HepG2 (cell line): Measurements from ENCODE around the gene TNFRSF18. TPM values are rescaled to one million over a fixed set of nuclear protein-coding genes. Genes with fewer than 3 reads are reported as not detected.

ENCODE experiments used
- microRNA counts: library from miRNA; unstranded; fragments of <30 nt; microRNA quantifications from one replicate; lab custom pipeline; 2015
- microRNA-seq: library from miRNA; unstranded; fragments of <30 nt; microRNA quantifications from one replicate; pipeline ENCODE4, GENCODE V29; 2020
- polyA plus RNA-seq, 8 experiments: library from polyadenylated mRNA; depleted of rRNA in 3 of 8; stranded (reverse) in 7 of 8; unstranded in 1 of 8; fragments of >200 nt; fragmentation: Illumina TruSeq in 4 of 8; extraction: Trizol in 4 of 8; gene quantifications; 2 replicates each; pipeline versions ENCODE4 v1.2.1 to v1.2.3, GENCODE V29; 2011 to 2016; ENCODE audit warnings: low read depth in 4 of 8, missing spikeins in 1 of 8, mixed read lengths in 1 of 8; ENCODE audit not compliant: insufficient read depth in 1 of 8
- small RNA-seq, 3 experiments: library from RNA; depleted of rRNA; stranded (forward); fragments of <200 nt; gene quantifications; one replicate each; pipeline ENCODE3, GENCODE V24; 2012; ENCODE audit warnings: low read depth in 2 of 3, low replicate concordance in 1 of 3; ENCODE audit not compliant: insufficient read length in 3 of 3, insufficient read depth in 2 of 3
- total RNA-seq, 5 experiments: library from RNA; depleted of rRNA; stranded (reverse); fragments of >200 nt; fragmentation: Illumina TruSeq; extraction: Trizol; gene quantifications; 2 replicates each; pipeline ENCODE4 v1.2.3, GENCODE V29; 2016; ENCODE audit warnings: low read depth in 1 of 5

TNFRSF18 gene
- total and polyA plus RNA-seq, 2 of the 13 experiments (the other 11 are each of a cell fraction or from before 2014, with no cell fraction given), result not detected

MicroRNA genes within 50 kb of the gene (microRNA counts, 767-probe panel; counts per million panel counts)
- microRNA hsa-miR-200a-3p (lab: Ali Mortazavi, UCI) (not detected), microRNA hsa-miR-200b-3p (lab: Ali Mortazavi, UCI) (not detected), microRNA hsa-miR-429 (lab: Ali Mortazavi, UCI) (not detected)

Small RNA genes lying within 50 kb of the gene (microRNA-seq; reads per million reads assigned to microRNA genes)
- gene MIR200A, result 394 reads per million, percentile 83 among the genes with 10 or more reads in this experiment
- gene MIR200B, result 4,310 reads per million, percentile 97 among the genes with 10 or more reads in this experiment
- 968 reads per million, percentile 88 among the genes with 10 or more reads in this experiment for gene MIR429

Small RNA genes lying within 50 kb of the gene (small RNA-seq; reads per million reads assigned to genes)
- gene MIR200A, result 4.8 to 1,192 (median 474) reads per million in 3 experiments
- 5.4 to 567 (median 112) reads per million in 3 experiments for gene MIR200B
- gene MIR429, result 0.81 to 238 (median 109) reads per million in 3 experiments

Other genes with a start within 250 kb of the TNFRSF18 start
- gene NOC2L, start 247.3 kb downstream of the TNFRSF18 start, total RNA-seq (2016; rRNA removed; fragmentation: Illumina TruSeq; extraction: Trizol), result 91.6 and 103 TPM in 2 replicates
- gene NOC2L, start 247.3 kb downstream of the TNFRSF18 start, polyA plus RNA-seq (2011; rRNA removed), result 32.0 and 40.5 TPM in 2 replicates
- 2.8 and 9.3 TPM in 2 replicates for gene KLHL17, start 246.0 kb downstream of the TNFRSF18 start, total RNA-seq (2016; rRNA removed; fragmentation: Illumina TruSeq; extraction: Trizol)
- gene KLHL17, start 246.0 kb downstream of the TNFRSF18 start, polyA plus RNA-seq (2011; rRNA removed), result 24.7 and 31.4 TPM in 2 replicates
- gene PLEKHN1, start 240.1 kb downstream of the TNFRSF18 start, total RNA-seq (2016; rRNA removed; fragmentation: Illumina TruSeq; extraction: Trizol), result 0.21 and 0.42 TPM in 2 replicates
- gene PLEKHN1, start 240.1 kb downstream of the TNFRSF18 start, polyA plus RNA-seq (2011; rRNA removed), result 0.58 and 0.59 TPM in 2 replicates
- 0.04 TPM in 1 of 2 replicates, not detected in the other for gene PERM1, start 224.5 kb downstream of the TNFRSF18 start, total RNA-seq (2016; rRNA removed; fragmentation: Illumina TruSeq; extraction: Trizol)
- gene PERM1, start 224.5 kb downstream of the TNFRSF18 start, polyA plus RNA-seq (2011; rRNA removed), result 0.29 and 0.38 TPM in 2 replicates
- gene HES4, start 206.5 kb downstream of the TNFRSF18 start, total RNA-seq (2016; rRNA removed; fragmentation: Illumina TruSeq; extraction: Trizol), result 4.4 and 8.8 TPM in 2 replicates
- gene HES4, start 206.5 kb downstream of the TNFRSF18 start, polyA plus RNA-seq (2011; rRNA removed), result 10.6 and 17.6 TPM in 2 replicates
- 54.9 and 68.4 TPM in 2 replicates for gene ISG15, start 193.1 kb downstream of the TNFRSF18 start, total RNA-seq (2016; rRNA removed; fragmentation: Illumina TruSeq; extraction: Trizol)
- 42.1 and 63.7 TPM in 2 replicates for gene ISG15, start 193.1 kb downstream of the TNFRSF18 start, polyA plus RNA-seq (2011; rRNA removed)
- 7.3 and 29.8 TPM in 2 replicates for gene AGRN, start 186.5 kb downstream of the TNFRSF18 start, total RNA-seq (2016; rRNA removed; fragmentation: Illumina TruSeq; extraction: Trizol)
- gene AGRN, start 186.5 kb downstream of the TNFRSF18 start, polyA plus RNA-seq (2011; rRNA removed), result 65.2 and 82.7 TPM in 2 replicates
- not detected in 2 replicates for gene RNF223, start 132.3 kb downstream of the TNFRSF18 start, total RNA-seq (2016; rRNA removed; fragmentation: Illumina TruSeq; extraction: Trizol)
- gene RNF223, start 132.3 kb downstream of the TNFRSF18 start, polyA plus RNA-seq (2011; rRNA removed), result 0.03 and 0.05 TPM in 2 replicates
- gene C1orf159, start 90.5 kb downstream of the TNFRSF18 start, total RNA-seq (2016; rRNA removed; fragmentation: Illumina TruSeq; extraction: Trizol), result 3.8 and 6.7 TPM in 2 replicates
- gene C1orf159, start 90.5 kb downstream of the TNFRSF18 start, polyA plus RNA-seq (2011; rRNA removed), result 3.8 and 4.2 TPM in 2 replicates
- not detected in 2 replicates for gene TTLL10, start 32.7 kb downstream of the TNFRSF18 start, total RNA-seq (2016; rRNA removed; fragmentation: Illumina TruSeq; extraction: Trizol)
- gene TTLL10, start 32.7 kb downstream of the TNFRSF18 start, polyA plus RNA-seq (2011; rRNA removed), result not detected in 2 replicates
- gene TNFRSF4, start 7.6 kb upstream of the TNFRSF18 start, total RNA-seq (2016; rRNA removed; fragmentation: Illumina TruSeq; extraction: Trizol), result not detected in 2 replicates
- 0.21 TPM in 1 of 2 replicates, not detected in the other for gene TNFRSF4, start 7.6 kb upstream of the TNFRSF18 start, polyA plus RNA-seq (2011; rRNA removed)
- 45.3 and 107 TPM in 2 replicates for gene SDF4, start 25.4 kb upstream of the TNFRSF18 start, total RNA-seq (2016; rRNA removed; fragmentation: Illumina TruSeq; extraction: Trizol)
- gene SDF4, start 25.4 kb upstream of the TNFRSF18 start, polyA plus RNA-seq (2011; rRNA removed), result 80.8 and 99.6 TPM in 2 replicates
- gene B3GALT6, start 25.6 kb upstream of the TNFRSF18 start, total RNA-seq (2016; rRNA removed; fragmentation: Illumina TruSeq; extraction: Trizol), result 9.2 and 14.2 TPM in 2 replicates
- 3.9 and 5.8 TPM in 2 replicates for gene B3GALT6, start 25.6 kb upstream of the TNFRSF18 start, polyA plus RNA-seq (2011; rRNA removed)
- 0.29 and 0.64 TPM in 2 replicates for gene C1QTNF12, start 40.1 kb upstream of the TNFRSF18 start, total RNA-seq (2016; rRNA removed; fragmentation: Illumina TruSeq; extraction: Trizol)
- gene C1QTNF12, start 40.1 kb upstream of the TNFRSF18 start, polyA plus RNA-seq (2011; rRNA removed), result 0.18 and 0.29 TPM in 2 replicates
- 22.1 and 29.4 TPM in 2 replicates for gene UBE2J2, start 67.3 kb upstream of the TNFRSF18 start, total RNA-seq (2016; rRNA removed; fragmentation: Illumina TruSeq; extraction: Trizol)
- 25.4 and 28.8 TPM in 2 replicates for gene UBE2J2, start 67.3 kb upstream of the TNFRSF18 start, polyA plus RNA-seq (2011; rRNA removed)
- 0.93 and 2.6 TPM in 2 replicates for gene SCNN1D, start 73.8 kb upstream of the TNFRSF18 start, total RNA-seq (2016; rRNA removed; fragmentation: Illumina TruSeq; extraction: Trizol)
- gene SCNN1D, start 73.8 kb upstream of the TNFRSF18 start, polyA plus RNA-seq (2011; rRNA removed), result 2.3 and 4.7 TPM in 2 replicates
- 16.4 and 29.4 TPM in 2 replicates for gene ACAP3, start 101.3 kb upstream of the TNFRSF18 start, total RNA-seq (2016; rRNA removed; fragmentation: Illumina TruSeq; extraction: Trizol)
- gene ACAP3, start 101.3 kb upstream of the TNFRSF18 start, polyA plus RNA-seq (2011; rRNA removed), result 50.8 and 56.3 TPM in 2 replicates
- 21.7 and 22.2 TPM in 2 replicates for gene PUSL1, start 102.0 kb upstream of the TNFRSF18 start, total RNA-seq (2016; rRNA removed; fragmentation: Illumina TruSeq; extraction: Trizol)
- 8.3 and 9.8 TPM in 2 replicates for gene PUSL1, start 102.0 kb upstream of the TNFRSF18 start, polyA plus RNA-seq (2011; rRNA removed)
- gene INTS11, start 118.1 kb upstream of the TNFRSF18 start, total RNA-seq (2016; rRNA removed; fragmentation: Illumina TruSeq; extraction: Trizol), result 46.4 and 52.8 TPM in 2 replicates
- 94.8 and 104 TPM in 2 replicates for gene INTS11, start 118.1 kb upstream of the TNFRSF18 start, polyA plus RNA-seq (2011; rRNA removed)
- gene CPTP, start 118.2 kb upstream of the TNFRSF18 start, total RNA-seq (2016; rRNA removed; fragmentation: Illumina TruSeq; extraction: Trizol), result 7.2 and 9.3 TPM in 2 replicates
- 5.5 and 8.0 TPM in 2 replicates for gene CPTP, start 118.2 kb upstream of the TNFRSF18 start, polyA plus RNA-seq (2011; rRNA removed)
- gene TAS1R3, start 124.7 kb upstream of the TNFRSF18 start, total RNA-seq (2016; rRNA removed; fragmentation: Illumina TruSeq; extraction: Trizol), result 0.15 TPM in 1 of 2 replicates, not detected in the other
- gene TAS1R3, start 124.7 kb upstream of the TNFRSF18 start, polyA plus RNA-seq (2011; rRNA removed), result 0.13 and 0.20 TPM in 2 replicates
- 42.8 and 60.4 TPM in 2 replicates for gene DVL1, start 142.8 kb upstream of the TNFRSF18 start, total RNA-seq (2016; rRNA removed; fragmentation: Illumina TruSeq; extraction: Trizol)
- 30.8 and 49.5 TPM in 2 replicates for gene DVL1, start 142.8 kb upstream of the TNFRSF18 start, polyA plus RNA-seq (2011; rRNA removed)
- 5.4 and 19.8 TPM in 2 replicates for gene MXRA8, start 152.0 kb upstream of the TNFRSF18 start, total RNA-seq (2016; rRNA removed; fragmentation: Illumina TruSeq; extraction: Trizol)
- gene MXRA8, start 152.0 kb upstream of the TNFRSF18 start, polyA plus RNA-seq (2011; rRNA removed), result 44.8 and 71.0 TPM in 2 replicates
- gene AURKAIP1, start 168.6 kb upstream of the TNFRSF18 start, total RNA-seq (2016; rRNA removed; fragmentation: Illumina TruSeq; extraction: Trizol), result 161 and 175 TPM in 2 replicates
- gene AURKAIP1, start 168.6 kb upstream of the TNFRSF18 start, polyA plus RNA-seq (2011; rRNA removed), result 64.6 and 69.5 TPM in 2 replicates
- 19.6 and 105 TPM in 2 replicates for gene CCNL2, start 192.7 kb upstream of the TNFRSF18 start, total RNA-seq (2016; rRNA removed; fragmentation: Illumina TruSeq; extraction: Trizol)
- gene CCNL2, start 192.7 kb upstream of the TNFRSF18 start, polyA plus RNA-seq (2011; rRNA removed), result 340 and 452 TPM in 2 replicates
- gene MRPL20, start 200.7 kb upstream of the TNFRSF18 start, total RNA-seq (2016; rRNA removed; fragmentation: Illumina TruSeq; extraction: Trizol), result 127 and 175 TPM in 2 replicates
- 59.0 and 59.2 TPM in 2 replicates for gene MRPL20, start 200.7 kb upstream of the TNFRSF18 start, polyA plus RNA-seq (2011; rRNA removed)
- gene ANKRD65, start 214.7 kb upstream of the TNFRSF18 start, total RNA-seq (2016; rRNA removed; fragmentation: Illumina TruSeq; extraction: Trizol), result 28.3 and 30.1 TPM in 2 replicates
- gene ANKRD65, start 214.7 kb upstream of the TNFRSF18 start, polyA plus RNA-seq (2011; rRNA removed), result 12.1 and 13.2 TPM in 2 replicates
- 25.1 and 57.5 TPM in 2 replicates for gene VWA1, start 229.1 kb upstream of the TNFRSF18 start, total RNA-seq (2016; rRNA removed; fragmentation: Illumina TruSeq; extraction: Trizol)
- gene VWA1, start 229.1 kb upstream of the TNFRSF18 start, polyA plus RNA-seq (2011; rRNA removed), result 40.9 and 61.3 TPM in 2 replicates
- gene ATAD3C, start 243.1 kb upstream of the TNFRSF18 start, total RNA-seq (2016; rRNA removed; fragmentation: Illumina TruSeq; extraction: Trizol), result 3.2 and 4.7 TPM in 2 replicates
- gene ATAD3C, start 243.1 kb upstream of the TNFRSF18 start, polyA plus RNA-seq (2011; rRNA removed), result 2.4 and 3.5 TPM in 2 replicates